Measurements from ENCODE around the gene ELMOD3.
"Not testable (repeated sequence)": the region's sequence is repeated elsewhere in the genome, so short reads cannot be mapped to it uniquely, and the experiment has no call there.

ELMOD3 gene

GRCh38 chr2:85354286-85355072 lies at the start of gene ELMOD3, which contains the start of gene RETSAT:
Gene ELMOD3 (plus strand): TSS chr2:85354769. CDS start chr2:85357199, 2,430 bp downstream.
Gene RETSAT (minus strand): TSS chr2:85354528. CDS start chr2:85354507, 21 bp downstream.
- peak; percentile 99 for DNase-seq

GRCh38 chr2:85307527-85307897 lies 47.1 kb upstream of the ELMOD3 start:
- DNase-seq: no peak

GRCh38 chr2:85308201-85308600 lies 46.4 kb upstream of the ELMOD3 start:
- no peak for DNase-seq

- no peak for DNase-seq
Measured at GRCh38 chr2:85308896-85309555, 45.5 kb upstream of the ELMOD3 start.

GRCh38 chr2:85309699-85310321 lies 44.8 kb upstream of the ELMOD3 start:
- DNase-seq: no peak

GRCh38 chr2:85310330-85310729 lies 44.2 kb upstream of the ELMOD3 start:
- no peak for DNase-seq

- DNase-seq: no peak
Measured at GRCh38 chr2:85312404-85312803, 42.2 kb upstream of the ELMOD3 start.

GRCh38 chr2:85314884-85315242 lies 39.7 kb upstream of the ELMOD3 start:
- DNase-seq: no peak

- DNase-seq: not testable (repeated sequence)
Measured at GRCh38 chr2:85315921-85316320, 38.6 kb upstream of the ELMOD3 start.

- DNase-seq: peak; percentile 33
Measured at GRCh38 chr2:85318222-85319074, 36.1 kb upstream of the ELMOD3 start.

GRCh38 chr2:85319796-85320195 lies 34.8 kb upstream of the ELMOD3 start:
- DNase-seq: no peak

GRCh38 chr2:85323351-85323987 lies 31.1 kb upstream of the ELMOD3 start:
- no peak for DNase-seq

GRCh38 chr2:85323988-85324367 lies 30.6 kb upstream of the ELMOD3 start:
- not testable (repeated sequence) for DNase-seq

GRCh38 chr2:85324639-85325465 lies 29.7 kb upstream of the ELMOD3 start:
- DNase-seq: no peak

GRCh38 chr2:85325466-85325811 lies 29.1 kb upstream of the ELMOD3 start:
- DNase-seq: no peak

- peak; percentile 64 for DNase-seq
Measured at GRCh38 chr2:85326406-85327159, 28.0 kb upstream of the ELMOD3 start.

GRCh38 chr2:85327160-85327821 lies 27.3 kb upstream of the ELMOD3 start:
- DNase-seq: peak; percentile 44

GRCh38 chr2:85327822-85328617 lies 26.5 kb upstream of the ELMOD3 start, which contains the start of gene TGOLN2:
Gene TGOLN2 (minus strand): TSS chr2:85327989. CDS start chr2:85327962, 27 bp downstream.
- DNase-seq: peak; percentile 92

GRCh38 chr2:85329181-85329651 lies 25.4 kb upstream of the ELMOD3 start:
- no peak for DNase-seq
